HG03575 (cell line): ENCODE data around the gene PPA2.
"Not testable (repeated sequence)": the region's sequence is repeated elsewhere in the genome, so short reads cannot be mapped to it uniquely, and the experiment has no call there.

ENCODE experiments used
- ATAC-seq: cut with Tn5 transposase; IDR thresholded peaks from one replicate; pipeline ENCODE4 v1.9.1; 2021; ENCODE audit not compliant: unreplicated experiment, insufficient number of reproducible peaks, low FRiP score; ENCODE audit errors: extremely low read depth

The PPA2 gene

GRCh38 chr4:105415281-105415744 lies 58.5 kb downstream of the PPA2 start:
- no peak for ATAC-seq

DNA sequence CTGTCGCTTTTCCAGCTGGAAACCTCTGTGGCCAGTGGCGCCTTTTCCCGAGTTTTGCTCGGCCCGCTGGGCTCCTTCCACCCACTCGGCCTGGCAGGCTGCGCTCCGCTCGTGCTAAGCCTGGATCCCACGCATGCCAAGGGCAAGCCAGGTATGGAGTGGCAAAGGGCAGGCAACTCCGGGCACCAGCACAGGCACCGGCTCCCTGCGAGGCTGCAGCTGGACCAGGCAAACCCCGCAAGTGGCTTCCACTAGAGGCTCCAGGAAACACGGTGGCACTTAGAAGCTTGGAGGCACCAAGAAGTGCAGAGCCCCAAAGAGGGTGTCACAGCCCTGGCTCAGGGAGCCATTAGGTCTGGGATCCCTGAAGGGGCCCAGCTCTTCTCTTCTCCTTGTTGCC lies 59.5 kb downstream of the PPA2 start:
- no peak for ATAC-seq

- ATAC-seq = not testable (repeated sequence)
Measured at GRCh38 chr4:105409135-105409534, 64.7 kb downstream of the PPA2 start.

- ATAC-seq = no peak
Measured at GRCh38 chr4:105400901-105401677, 72.8 kb downstream of the PPA2 start.

GRCh38 chr4:105399532-105400161 lies 74.2 kb downstream of the PPA2 start:
- no peak for ATAC-seq

- ATAC-seq = no peak
Measured at GRCh38 chr4:105392858-105393257, 81.0 kb downstream of the PPA2 start.

DNA sequence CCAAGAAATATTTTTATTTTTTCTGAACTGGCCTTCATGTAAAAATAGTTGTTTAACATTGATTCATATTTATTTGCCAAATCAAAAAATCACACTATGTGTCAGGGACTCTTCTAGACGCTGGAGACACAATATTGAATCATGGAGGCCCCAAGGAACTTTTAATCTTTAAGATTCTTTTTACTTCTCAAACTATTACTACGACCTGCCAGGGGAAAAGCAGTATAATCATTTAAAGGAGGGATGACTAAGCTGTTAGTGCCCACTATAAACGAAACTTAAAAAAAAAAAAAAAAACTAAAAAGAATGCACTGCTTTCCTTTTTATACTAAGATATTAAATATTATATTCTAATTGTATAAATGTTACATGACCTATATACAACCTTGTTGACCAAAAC lies 84.7 kb downstream of the PPA2 start:
- ATAC-seq = no peak

- ATAC-seq = no peak
Measured at GRCh38 chr4:105387466-105387865, 86.4 kb downstream of the PPA2 start.

DNA sequence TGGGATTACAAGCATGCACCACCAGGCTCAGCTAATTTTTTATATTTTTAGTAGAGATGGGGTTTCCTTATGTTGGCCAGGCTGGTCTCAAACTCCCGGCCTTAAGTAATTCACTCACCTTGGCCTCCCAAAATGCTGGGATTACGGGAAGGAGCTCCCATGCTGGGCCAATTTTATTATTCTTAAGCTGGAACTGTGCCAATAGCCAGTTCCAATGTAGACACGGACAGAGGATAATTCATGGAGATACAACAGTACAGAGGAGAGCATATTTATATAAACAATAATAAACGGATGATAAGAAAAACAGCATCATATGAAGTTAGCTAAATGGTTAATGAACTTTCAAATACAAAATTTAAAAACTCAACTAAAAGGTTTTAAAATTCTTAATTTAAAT lies 87.8 kb downstream of the PPA2 start:
- ATAC-seq = no peak

DNA sequence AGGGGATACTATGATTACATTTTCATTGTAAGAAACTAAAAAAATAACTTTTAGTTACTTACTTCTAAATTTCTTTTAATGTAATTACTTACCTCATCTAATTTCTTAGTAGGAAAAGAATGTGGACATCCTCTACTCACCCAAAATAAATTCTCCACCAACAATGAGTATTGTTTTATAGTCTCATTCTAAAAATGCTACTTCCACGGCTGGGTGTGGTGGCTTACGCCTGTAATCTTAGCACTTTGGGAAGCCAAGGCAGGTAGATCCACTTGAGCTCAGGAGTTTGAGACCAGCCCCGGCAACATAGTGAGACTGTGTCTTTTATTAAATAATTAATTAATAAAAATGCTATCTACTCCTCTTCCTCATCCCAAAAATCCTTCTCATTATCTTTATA lies 99.8 kb downstream of the PPA2 start:
- ATAC-seq = no peak

- no peak for ATAC-seq
Measured at GRCh38 chr4:105373324-105373723, 100.5 kb downstream of the PPA2 start.

DNA sequence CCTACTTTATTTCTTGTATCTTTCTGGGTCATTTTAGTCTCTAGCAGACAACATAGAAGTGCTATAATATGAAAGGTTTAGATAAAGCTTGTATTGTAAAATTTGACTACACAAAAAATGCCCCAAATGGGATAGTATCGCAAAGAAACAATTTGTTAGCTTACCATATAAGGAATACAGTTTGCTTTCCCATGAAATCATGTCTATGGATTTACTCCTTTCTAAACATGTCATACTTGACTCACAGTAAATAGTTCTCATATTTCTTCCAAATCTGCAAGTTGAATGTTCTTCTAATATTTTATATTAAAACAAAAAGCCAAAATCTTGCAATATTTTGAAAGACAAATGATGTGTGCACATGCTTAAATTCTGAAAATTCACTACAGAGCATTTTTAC lies 103.9 kb downstream of the PPA2 start:
- ATAC-seq = no peak

DNA sequence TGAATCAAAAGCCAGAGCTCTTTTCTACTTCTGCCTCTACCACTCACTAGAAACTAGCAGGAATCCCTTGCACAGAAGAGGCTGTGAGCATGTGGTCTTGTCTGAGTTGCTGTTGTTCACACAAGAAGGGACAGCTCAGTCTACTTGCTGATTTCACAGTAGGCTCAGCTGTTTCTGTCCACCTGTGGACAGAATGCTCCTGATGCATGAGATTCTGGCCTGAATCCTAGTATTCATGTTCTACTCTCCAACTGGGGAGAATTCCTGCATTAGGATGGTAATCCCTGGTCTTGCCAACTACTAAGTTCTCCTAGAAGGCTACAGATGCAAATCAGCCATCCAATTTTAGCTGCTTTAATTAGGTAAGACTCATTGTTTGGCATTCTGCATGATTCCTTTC lies 112.8 kb downstream of the PPA2 start:
- no peak for ATAC-seq

DNA sequence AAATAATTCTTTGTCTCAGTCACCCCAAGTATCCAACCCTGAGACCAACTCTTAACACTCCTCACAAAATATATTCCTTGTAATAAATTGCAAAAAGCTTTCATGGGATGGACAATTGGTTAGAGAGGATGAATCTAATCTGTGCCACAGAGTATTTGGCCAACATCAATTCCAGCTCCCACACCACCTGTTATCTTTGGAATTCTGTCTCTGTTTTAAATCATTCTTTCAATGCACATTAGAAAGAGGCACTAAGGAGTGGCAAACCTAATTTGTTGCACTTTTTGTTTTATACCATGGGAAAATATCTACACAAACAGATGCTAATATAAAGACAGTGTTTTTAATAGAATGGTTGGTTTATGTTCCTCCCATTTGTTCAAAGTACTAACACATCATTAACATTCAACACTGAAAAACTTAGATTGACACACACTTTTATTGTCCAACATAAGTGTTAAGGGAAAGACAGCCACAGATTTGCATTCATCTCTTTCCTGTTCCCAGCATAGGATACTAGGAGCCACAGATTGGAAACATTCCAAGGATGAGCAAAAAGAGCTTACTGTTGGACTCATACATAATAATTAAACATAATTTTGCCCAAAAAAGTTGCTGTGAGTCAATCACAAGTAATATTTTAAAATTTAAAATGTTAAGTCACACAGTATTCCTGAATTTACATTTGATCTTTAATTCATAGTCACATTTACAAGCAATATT lies 116.4 kb downstream of the PPA2 start:
- no peak for ATAC-seq

GRCh38 chr4:105356194-105356593 lies 117.7 kb downstream of the PPA2 start:
- ATAC-seq = no peak

- no peak for ATAC-seq
Measured at GRCh38 chr4:105352826-105353225, 121.0 kb downstream of the PPA2 start.

GRCh38 chr4:105351861-105352260 lies 122.0 kb downstream of the PPA2 start:
- no peak for ATAC-seq

DNA sequence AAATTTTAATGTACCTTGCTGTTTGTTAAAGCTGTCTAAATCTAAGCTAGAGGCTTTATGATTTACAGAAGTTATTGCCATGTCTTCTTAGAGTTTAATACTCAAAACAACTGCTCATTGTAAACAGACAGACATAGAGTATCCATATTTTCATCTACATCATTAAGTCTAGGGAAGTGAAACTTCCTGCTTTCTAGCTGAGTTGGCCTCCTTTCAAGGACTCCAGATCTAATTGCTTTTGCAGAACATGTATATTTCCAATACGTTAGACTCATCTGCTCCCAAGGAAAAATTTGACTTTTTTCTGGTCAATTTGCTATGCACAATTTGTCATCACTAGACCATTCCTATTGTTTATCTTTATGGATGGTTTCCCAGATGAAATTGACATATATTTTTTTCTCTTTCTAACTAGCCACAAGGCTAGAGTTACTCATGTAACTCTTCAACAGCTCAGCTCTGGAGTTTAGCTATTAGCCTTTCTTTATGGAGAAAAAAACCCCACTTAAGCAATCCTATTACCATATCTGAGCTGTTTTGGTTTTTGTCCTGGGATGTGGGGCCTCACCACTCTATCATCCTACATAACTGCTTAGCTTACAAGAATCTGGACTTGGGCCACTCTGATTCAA lies 122.9 kb downstream of the PPA2 start:
- ATAC-seq = no peak

- ATAC-seq = no peak
Measured at GRCh38 chr4:105348719-105349118, 125.1 kb downstream of the PPA2 start.

DNA sequence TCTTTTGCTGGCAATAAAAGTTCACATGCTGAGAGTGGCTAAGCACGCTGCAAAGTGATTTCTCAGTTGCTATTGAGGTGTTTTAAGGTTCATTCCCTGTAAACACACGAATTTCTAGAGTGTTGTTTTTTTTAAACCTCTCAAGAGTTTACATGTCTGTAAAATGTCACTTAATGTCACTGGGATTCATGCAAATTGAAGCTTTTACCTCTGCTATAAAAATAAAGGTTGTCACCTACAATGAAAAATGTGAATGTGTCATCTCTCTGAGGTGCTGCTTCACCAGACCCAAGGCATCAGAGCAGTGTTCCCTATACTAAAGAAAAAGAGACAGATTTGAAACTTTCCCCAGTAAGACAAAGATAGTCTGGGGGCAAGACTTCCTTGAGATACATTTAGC lies 127.0 kb downstream of the PPA2 start:
- ATAC-seq = no peak
